ENCODE results near the gene C14orf39.

C14orf39 gene

GRCh38 chr14:60512973-60513571 lies 27.2 kb upstream of the C14orf39 start:
- Mint-ChIP-seq H3K9me3 (no peaks in the 10 kb centered on the region), H3K36me3 (ENCODE audit: low read depth) (no peaks in the 10 kb centered on the region), H3K27me3 (ENCODE audit: low read depth) (peaks cover 99% of the 10 kb centered on the region), H3K27ac (no peak overlapping the region), H3K4me1 (peaks cover 14% of the 10 kb centered on the region), H3K4me3 (peak overlapping the region in 1 of 3 experiments; percentile 37)
- no peak for TF ChIP-seq CTCF (IDR thresholded peaks at IDR 0.05; ENCODE audit: unreplicated experiment in 3 of 3)

GRCh38 chr14:60512126-60512525 lies 26.3 kb upstream of the C14orf39 start:
- H3K4me3 Mint-ChIP-seq: no peak overlapping the region
- H3K27ac Mint-ChIP-seq: no peak overlapping the region
- H3K4me1 Mint-ChIP-seq: peaks cover 21% of the 10 kb centered on the region
- no peaks in the 10 kb centered on the region for H3K9me3 Mint-ChIP-seq
- no peak for TF ChIP-seq CTCF (IDR thresholded peaks at IDR 0.05; ENCODE audit: unreplicated experiment in 3 of 3)
- H3K27me3 Mint-ChIP-seq (ENCODE audit: low read depth): peaks cover 99% of the 10 kb centered on the region
- no peaks in the 10 kb centered on the region for H3K36me3 Mint-ChIP-seq (ENCODE audit: low read depth)

GRCh38 chr14:60510951-60511599 lies 25.2 kb upstream of the C14orf39 start:
- TF ChIP-seq CTCF (IDR thresholded peaks at IDR 0.05; ENCODE audit: unreplicated experiment in 3 of 3): no peak
- Mint-ChIP-seq H3K36me3 (ENCODE audit: low read depth) (no peaks in the 10 kb centered on the region), H3K27ac (no peak overlapping the region)

GRCh38 chr14:60510254-60510950 lies 24.5 kb upstream of the C14orf39 start:
- H3K4me1 Mint-ChIP-seq: peaks cover 22% of the 10 kb centered on the region
- peaks cover 99% of the 10 kb centered on the region for H3K27me3 Mint-ChIP-seq (ENCODE audit: low read depth)
- no peaks in the 10 kb centered on the region for H3K36me3 Mint-ChIP-seq (ENCODE audit: low read depth)
- H3K4me3 Mint-ChIP-seq: peak overlapping the region in 1 of 3 experiments; percentile 9
- H3K9me3 Mint-ChIP-seq: no peaks in the 10 kb centered on the region
- H3K27ac Mint-ChIP-seq: no peak overlapping the region
- no peak for TF ChIP-seq CTCF (IDR thresholded peaks at IDR 0.05; ENCODE audit: unreplicated experiment in 3 of 3)

More at GRCh38 chr14:60510951-60511599, 25.2 kb upstream of the C14orf39 start:
- peak overlapping the region in 1 of 3 experiments; percentile 36 for H3K4me3 Mint-ChIP-seq
- no peaks in the 10 kb centered on the region for H3K9me3 Mint-ChIP-seq
- peaks cover 22% of the 10 kb centered on the region for H3K4me1 Mint-ChIP-seq
- peaks cover 99% of the 10 kb centered on the region for H3K27me3 Mint-ChIP-seq (ENCODE audit: low read depth)

- H3K4me3 Mint-ChIP-seq: peak overlapping the region; percentile 51 to 69 (median 56)
- no peaks in the 10 kb centered on the region for H3K9me3 Mint-ChIP-seq
- H3K4me1 Mint-ChIP-seq: peaks cover 22% of the 10 kb centered on the region
- no peak for TF ChIP-seq CTCF (IDR thresholded peaks at IDR 0.05; ENCODE audit: unreplicated experiment in 3 of 3)
- H3K27ac Mint-ChIP-seq: no peak overlapping the region
- H3K27me3 Mint-ChIP-seq (ENCODE audit: low read depth): peaks cover 100% of the 10 kb centered on the region
- H3K36me3 Mint-ChIP-seq (ENCODE audit: low read depth): no peaks in the 10 kb centered on the region
Measured at GRCh38 chr14:60509438-60510253, 23.8 kb upstream of the C14orf39 start.

Data from nephron (organoid).